H1 (cell line): ENCODE measurements around the gene CD300LF. TPM values are rescaled to one million over a fixed set of nuclear protein-coding genes. Genes with fewer than 3 reads are reported as not detected.

Experiments
- CTCF ChIA-PET: fragments of 300-600 bp; sonication (Branson Sonifier 250); formaldehyde crosslinking; loops from one replicate; lab custom pipeline; 2021; ENCODE audit not compliant: partially characterized antibody; lab: Charles Lee
- POLR2A ChIA-PET: fragments of 300-600 bp; sonication (Branson Sonifier 250); formaldehyde crosslinking; loops from one replicate; lab custom pipeline; 2021; ENCODE audit warnings: inconsistent platforms; ENCODE audit not compliant: partially characterized antibody; lab: Charles Lee
- DNase-seq, 2 experiments: peaks; one replicate each; pipeline versions ENCODE4 v3.0.0 to v3.0.0-alpha.2; 2010 to 2022; ENCODE audit warnings: low spot score in 2 of 2, low read depth in 1 of 2, mixed read lengths in 1 of 2
- FAIRE-seq: peaks from 2 replicates; lab custom pipeline; 2011; peaks lifted over from hg19 to GRCh38; lab: Jason Lieb, UNC
- H2AFZ ChIP-seq: 2 replicates; pipeline ENCODE4 v1.8.1; 2012; ENCODE audit warnings: low read length, inconsistent platforms
- H2AK5ac ChIP-seq: 2 replicates; pipeline ENCODE4 v1.6.1; 2013; ENCODE audit warnings: low read depth, low read length
- H2BK120ac ChIP-seq: replicated peaks from 2 replicates; pipeline ENCODE3; 2013; ENCODE audit warnings: low read depth, low read length, inconsistent platforms
- H2BK12ac ChIP-seq: 2 replicates; pipeline ENCODE4 v1.6.1; 2013; ENCODE audit warnings: low read depth, low read length
- H2BK15ac ChIP-seq: 2 replicates; pipeline ENCODE4 v1.6.1; 2013; ENCODE audit warnings: low read length
- H2BK20ac ChIP-seq: 2 replicates; pipeline ENCODE4 v1.6.1; 2013; ENCODE audit warnings: low read length
- H2BK5ac ChIP-seq: 2 replicates; pipeline ENCODE4 v1.6.1; 2013; ENCODE audit warnings: low read depth, low read length
- H3K14ac ChIP-seq: 2 replicates; pipeline ENCODE4 v1.6.1; 2013; ENCODE audit warnings: inconsistent platforms; ENCODE audit not compliant: insufficient read length
- H3K18ac ChIP-seq: 2 replicates; pipeline ENCODE4 v1.6.1; 2013; ENCODE audit warnings: low read length; ENCODE audit errors: extremely low read depth
- H3K23ac ChIP-seq: 2 replicates; pipeline ENCODE4 v1.6.1; 2013; ENCODE audit warnings: inconsistent platforms; ENCODE audit not compliant: insufficient read length
- H3K23me2 ChIP-seq: 2 replicates; pipeline ENCODE4 v1.6.1; 2013; ENCODE audit warnings: low read depth, low read length
- H3K27ac ChIP-seq: 2 replicates; pipeline ENCODE4 v1.6.1; 2011; ENCODE audit warnings: low read depth, low read length, inconsistent platforms
- H3K27me3 ChIP-seq, 4 experiments: replicated peaks in 1 of 4; 1 replicate in 1 of 4; 2 replicates in 3 of 4; pipeline versions ENCODE4 v1.6.1 to v1.8.1; 2011 to 2013; ENCODE audit warnings: low read length in 3 of 4, mild to moderate bottlenecking in 3 of 4, inconsistent platforms in 2 of 4, mixed read lengths in 2 of 4, moderate library complexity in 1 of 4; ENCODE audit not compliant: control insufficient read depth in 3 of 4, insufficient read depth in 3 of 4; ENCODE audit errors: extremely low read depth in 1 of 4
- H3K36me3 ChIP-seq, 4 experiments: 2 replicates each; pipeline versions ENCODE4 v1.6.1 to v1.8.1; 2011 to 2013; ENCODE audit warnings: mild to moderate bottlenecking in 4 of 4, low read length in 3 of 4, moderate library complexity in 2 of 4, control low read depth in 1 of 4, inconsistent platforms in 1 of 4; ENCODE audit not compliant: insufficient read depth in 4 of 4, control insufficient read depth in 2 of 4
- H3K4ac ChIP-seq: replicated peaks from 2 replicates; pipeline ENCODE3; 2013; ENCODE audit warnings: low read length, low read depth, mixed read lengths, inconsistent platforms; ENCODE audit not compliant: insufficient read length
- H3K4me1 ChIP-seq, 4 experiments: replicated peaks in 1 of 4; 1 replicate in 1 of 4; 2 replicates in 3 of 4; pipeline versions ENCODE4 v1.6.1 to v1.8.1; 2011 to 2013; ENCODE audit warnings: low read length in 3 of 4, inconsistent platforms in 2 of 4, mixed read lengths in 1 of 4; ENCODE audit not compliant: insufficient read depth in 4 of 4, control insufficient read depth in 3 of 4
- H3K4me2 ChIP-seq, 2 experiments: 2 replicates each; pipeline versions ENCODE4 v1.6.1 to v1.8.1; 2011 to 2013; ENCODE audit warnings: low read depth in 2 of 2, low read length in 2 of 2, control low read depth in 1 of 2, inconsistent platforms in 1 of 2, mild to moderate bottlenecking in 1 of 2; ENCODE audit not compliant: insufficient read depth in 1 of 2
- H3K4me3 ChIP-seq, 4 experiments: fragments of 200-600, 300-600 bp in 1 of 4; sonication (generic), shearing (Covaris generic), sonication (Bioruptor Twin) in 1 of 4; 2 replicates each; pipeline versions ENCODE4 v1.5.1 to v1.8.1; 2011 to 2016; ENCODE audit warnings: low read length in 4 of 4, low read depth in 3 of 4, control low read depth in 2 of 4, inconsistent platforms in 2 of 4, mild to moderate bottlenecking in 2 of 4, mixed read lengths in 1 of 4, moderate library complexity in 1 of 4; ENCODE audit not compliant: insufficient read depth in 2 of 4; ENCODE audit errors: extremely low read depth in 1 of 4
- H3K56ac ChIP-seq: replicated peaks from 2 replicates; pipeline ENCODE3; 2013; ENCODE audit warnings: low read depth, mild to moderate bottlenecking, mixed read lengths, low read length, inconsistent platforms; ENCODE audit not compliant: insufficient read length
- H3K79me1 ChIP-seq: 2 replicates; pipeline ENCODE4 v1.6.1; 2013; ENCODE audit warnings: low read depth, low read length, control low read depth
- H3K79me2 ChIP-seq, 2 experiments: 2 replicates each; pipeline versions ENCODE4 v1.6.1 to v1.8.1; 2012 to 2013; ENCODE audit warnings: low read length in 2 of 2, mild to moderate bottlenecking in 2 of 2, inconsistent platforms in 1 of 2; ENCODE audit not compliant: insufficient read depth in 2 of 2, control insufficient read depth in 1 of 2
- H3K9ac ChIP-seq, 4 experiments: replicated peaks in 1 of 4; 1 replicate in 1 of 4; 2 replicates in 3 of 4; pipeline versions ENCODE4 v1.6.1 to v1.8.1; 2011 to 2013; ENCODE audit warnings: low read depth in 3 of 4, low read length in 3 of 4, control low read depth in 2 of 4, mild to moderate bottlenecking in 2 of 4, moderate library complexity in 2 of 4, inconsistent platforms in 1 of 4; ENCODE audit errors: extremely low read depth in 1 of 4
- H3K9me3 ChIP-seq, 2 experiments: 2 replicates each; pipeline versions ENCODE4 v1.6.1 to v1.8.1; 2012 to 2013; ENCODE audit warnings: mild to moderate bottlenecking in 2 of 2, moderate library complexity in 2 of 2, control low read depth in 1 of 2, inconsistent platforms in 1 of 2, low read depth in 1 of 2, low read length in 1 of 2, mixed read lengths in 1 of 2; ENCODE audit not compliant: insufficient read depth in 2 of 2
- H4K20me1 ChIP-seq, 2 experiments: replicated peaks in 1 of 2; 2 replicates each; pipeline versions ENCODE3 to v1.8.1; 2011 to 2013; ENCODE audit warnings: inconsistent platforms in 2 of 2, low read length in 2 of 2, mild to moderate bottlenecking in 1 of 2; ENCODE audit not compliant: insufficient read depth in 2 of 2, control insufficient read depth in 1 of 2
- H4K5ac ChIP-seq: 2 replicates; pipeline ENCODE4 v1.6.1; 2013; ENCODE audit warnings: low read length, low read depth, mixed read lengths, inconsistent platforms; ENCODE audit not compliant: insufficient read length
- H4K8ac ChIP-seq: 2 replicates; pipeline ENCODE4 v1.8.0; 2013; ENCODE audit warnings: mild to moderate bottlenecking, moderate library complexity, low read length, inconsistent platforms; ENCODE audit not compliant: insufficient read depth; ENCODE audit errors: extremely low read depth
- H4K91ac ChIP-seq: replicated peaks from 2 replicates; pipeline ENCODE3; 2013; ENCODE audit warnings: low read length, mixed read lengths, inconsistent platforms; ENCODE audit not compliant: insufficient read length
- ATF3 ChIP-seq: IDR thresholded peaks from 2 replicates; pipeline ENCODE4 v1.6.1; 2011; ENCODE audit warnings: low read depth, mild to moderate bottlenecking, low read length; ENCODE audit not compliant: insufficient read depth
- SP1 ChIP-seq: IDR thresholded peaks from 2 replicates; pipeline ENCODE4 v1.6.1; 2011; ENCODE audit warnings: low read depth, low read length
- WGBS, 2 experiments: shearing (Covaris generic) in 1 of 2; methylation state at CpG; one replicate each; pipeline versions ENCODE4 v1.1.6 to v1.1.7; 2013 to 2015; ENCODE audit warnings: low lambda C conversion rate in 2 of 2, mixed read lengths in 2 of 2, inconsistent platforms in 1 of 2, low coverage in 1 of 2, missing lambda C conversion rate in 1 of 2; ENCODE audit not compliant: insufficient replicate concordance in 2 of 2, insufficient coverage in 1 of 2, insufficient read length in 1 of 2; ENCODE audit errors: extremely low coverage in 1 of 2, missing lambda C conversion rate in 1 of 2; 5-methylcytosine and 5-hydroxymethylcytosine counted together
- polyA plus RNA-seq, 7 experiments: library from polyadenylated mRNA; depleted of rRNA in 3 of 7; stranded (reverse) in 5 of 7; unstranded in 2 of 7; fragments of >200 nt in 5 of 7; fragments of 200-250 nt in 2 of 7; gene quantifications; 1 replicate in 5 of 7; 2 replicates in 1 of 7; 4 replicates in 1 of 7; pipeline versions ENCODE4 v1.2.1 to v1.2.3, GENCODE V29; 2011 to 2013; ENCODE audit warnings: missing spikeins in 2 of 7, mixed read lengths in 2 of 7
- total RNA-seq: library from RNA; stranded (reverse); fragmentation: NEBNext Ultra II Directional; extraction: Animal tissue kit (Norgen Biotek cat#: 25700); gene quantifications from 2 replicates; pipeline ENCODE4 v1.2.1, GENCODE V29; 2021

The CD300LF gene
- total and polyA plus RNA-seq, 2 of the 8 experiments (the other 6 are each of a cell fraction or from before 2014, with no cell fraction given) = not detected

- Histone ChIP-seq H4K20me1 (no peaks in the 10 kb centered on the region), H2BK12ac (no peak overlapping the region), H3K4me2 (no peak overlapping the region), H3K56ac (no peak overlapping the region), H2BK15ac (no peak overlapping the region), H3K79me1 (no peaks in the 10 kb centered on the region), H3K9ac (no peak overlapping the region), H3K36me3 (no peaks in the 10 kb centered on the region), H3K4me3 (no peak overlapping the region), H2BK20ac (no peak overlapping the region), H3K79me2 (no peaks in the 10 kb centered on the region), H3K23ac (no peak overlapping the region), H3K4ac (no peak overlapping the region), H3K14ac (no peak overlapping the region), H4K8ac (no peak overlapping the region), H3K27ac (no peak overlapping the region), H2AFZ (no peak overlapping the region), H3K9me3 (no peaks in the 10 kb centered on the region), H4K91ac (no peak overlapping the region), H3K27me3 (peaks cover 0 to 3% (median 0%) of the 10 kb centered on the region in 4 experiments; a peak in 2 of 7 replicates), H2BK5ac (no peak overlapping the region), H3K4me1 (peaks cover 0 to 9% (median 6%) of the 10 kb centered on the region in 4 experiments; a peak in 5 of 7 replicates), H3K18ac (no peak overlapping the region), H3K23me2 (peaks cover 2% of the 10 kb centered on the region; the same call in 1 of the 2 replicates), H2BK120ac (no peak overlapping the region), H4K5ac (no peak overlapping the region), H2AK5ac (no peak overlapping the region)
- ChIA-PET CTCF (interaction anchor here (0.6 to 2.7 kb wide), 9 partner anchors 9 to 313 kb away, joined by 3 to 11 read pairs (median 4); partner anchors contain the start of gene RAB37), POLR2A (interaction anchor here (1.6 kb wide), 1 partner anchor 9 kb away, joined by 4 read pairs; no protein-coding TSS in a partner anchor)
- DNase-seq (no peak), FAIRE-seq (no peak)
- TF ChIP-seq SP1 (no peak), ATF3 (no peak)
- WGBS, 2 experiments = 84% methylated on average over 5 of the region's 5 CpGs; no CpG with 5 or more reads in 1 of the 2 experiments
Observed at GRCh38 chr17:74680941-74681340, 31.8 kb downstream of the CD300LF start.
